ENCODE results near the gene TLR9. TPM values are rescaled to one million over a fixed set of nuclear protein-coding genes. Genes with fewer than 3 reads are reported as not detected.

TLR9 gene
- total and polyA plus RNA-seq, 9 of the 15 experiments (the other 6 are each of a cell fraction or from before 2014, with no cell fraction given): not detected

GRCh38 chr3:52229656-52230055 is 4.2 kb upstream of the TLR9 start:
- H3K4me1 ChIP-seq (replicated peaks in 1 of 2; ENCODE audit: control insufficient read depth in 2 of 2, insufficient read depth in 2 of 2, low read length in 2 of 2): peaks cover 4 to 51% of the 10 kb centered on the region in 2 experiments; a peak in 3 of 5 replicates
- intact Hi-C loops (cut with micrococcal nuclease): loop anchor here (5.0 kb wide), 1 partner anchor 108 kb away; no protein-coding TSS in a partner anchor
- no peaks in the 10 kb centered on the region for H3K27me3 ChIP-seq (ENCODE audit: control insufficient read depth in 2 of 2, insufficient read depth in 2 of 2, low read length in 2 of 2)
- H3K4me2 ChIP-seq (ENCODE audit: insufficient read depth, low read length): no peak overlapping the region
- no peaks in the 10 kb centered on the region for H3K9me3 ChIP-seq (replicated peaks; ENCODE audit: control insufficient read depth, insufficient read depth, low read depth, low read length)
- no peaks in the 10 kb centered on the region; the same call in 2 of the 3 replicates for H3K79me2 ChIP-seq (ENCODE audit: control insufficient read depth, insufficient read depth, low read length)
- H3K9ac ChIP-seq (ENCODE audit: insufficient read depth in 1 of 2, low read depth in 2 of 2, low read length in 2 of 2): no peak overlapping the region
- peaks cover 34% of the 10 kb centered on the region; the same call in 2 of the 3 replicates for H3K36me3 ChIP-seq (ENCODE audit: control insufficient read depth, insufficient read depth, low read length)
- no peak overlapping the region for H3K4me3 ChIP-seq
- WGBS (ENCODE audit: insufficient coverage, low coverage, missing lambda C conversion rate): 86% methylated on average over 9 of the region's 13 CpGs
- CTCF ChIA-PET (ENCODE audit: low intra/inter-chr PET ratio): interaction anchor here (1.1 kb wide), 1 partner anchor 49 kb away, joined by 8 read pairs; the partner anchor contains the start of gene WDR82
- TF ChIP-seq THAP12 (CRISPR knock-in tag; IDR thresholded peaks at IDR 0.05): no peak
- TF ChIP-seq ZNF75A (CRISPR knock-in tag; IDR thresholded peaks at IDR 0.05): no peak
- no peak for TF ChIP-seq SIN3A (IDR thresholded peaks at IDR 0.05; ENCODE audit: borderline replicate concordance in 2 of 2, control insufficient read depth in 1 of 2, low read depth in 2 of 2, low read length in 2 of 2)
- no peak for TF ChIP-seq RNF2 (IDR thresholded peaks at IDR 0.05)
- TF ChIP-seq DMBX1 (CRISPR knock-in tag; IDR thresholded peaks at IDR 0.05; ENCODE audit: borderline replicate concordance): no peak
- in situ Hi-C loops (cut with MboI): no loop called here
- no peak overlapping the region for H2AFZ ChIP-seq (ENCODE audit: low read depth, low read length)
- H3K9me1 ChIP-seq (ENCODE audit: control insufficient read depth, insufficient read depth, low read length): no peaks in the 10 kb centered on the region
- no peaks in the 10 kb centered on the region; the same call in 1 of the 2 replicates for H4K20me1 ChIP-seq (replicated peaks; ENCODE audit: control insufficient read depth, insufficient read depth, low read length)
- no peak for ATAC-seq
- POLR2A ChIA-PET: no interaction called here
- DNase-seq (ENCODE audit: extremely low read depth in 1 of 4, low spot score in 3 of 4): no peak
- FAIRE-seq: no peak
- BruUV-seq (replicated peaks): no TSS peak
- no peak overlapping the region for H3K27ac ChIP-seq (ENCODE audit: extremely low read depth, low read depth, low read length)

Measured in K562 (cell line).